GM12873 (cell line): Measurements from ENCODE around the gene SRP54.

Experiments
- CTCF ChIP-seq: IDR thresholded peaks from 2 replicates; pipeline ENCODE4 v1.5.1; 2012; ENCODE audit warnings: low read depth, mild to moderate bottlenecking, moderate library complexity, low read length, control low read depth; ENCODE audit not compliant: insufficient read depth; ENCODE audit errors: missing control alignments

SRP54 gene

GRCh38 chr14:34999500-34999899 lies 16.7 kb downstream of the SRP54 start:
- no peak for TF ChIP-seq CTCF

GRCh38 chr14:35001621-35002020 lies 18.8 kb downstream of the SRP54 start:
- no peak for TF ChIP-seq CTCF

- no peak for TF ChIP-seq CTCF
These were observed 22.0 kb downstream of the SRP54 start for GRCh38 chr14:35004839-35005238.

GRCh38 chr14:35016568-35016967 lies 33.8 kb downstream of the SRP54 start:
- TF ChIP-seq CTCF = no peak

GRCh38 chr14:35020713-35021112 lies 37.9 kb downstream of the SRP54 start:
- no peak for TF ChIP-seq CTCF

GRCh38 chr14:35028435-35028834 lies 45.6 kb downstream of the SRP54 start:
- TF ChIP-seq CTCF = no peak

GRCh38 chr14:35032562-35032961 lies 49.8 kb downstream of the SRP54 start:
- no peak for TF ChIP-seq CTCF
